HUDEP-2 (cell line): ENCODE data around the gene SEZ6L2.
"Not testable (repeated sequence)": the region's sequence is repeated elsewhere in the genome, so short reads cannot be mapped to it uniquely, and the experiment has no call there.

Experiments used
- DNase-seq, 76 experiments: peaks; one replicate each; lab custom pipeline; 2025; ENCODE audit not compliant: unreplicated experiment in 76 of 76; lab: John Stamatoyannopoulos, UW

SEZ6L2 gene

DNA sequence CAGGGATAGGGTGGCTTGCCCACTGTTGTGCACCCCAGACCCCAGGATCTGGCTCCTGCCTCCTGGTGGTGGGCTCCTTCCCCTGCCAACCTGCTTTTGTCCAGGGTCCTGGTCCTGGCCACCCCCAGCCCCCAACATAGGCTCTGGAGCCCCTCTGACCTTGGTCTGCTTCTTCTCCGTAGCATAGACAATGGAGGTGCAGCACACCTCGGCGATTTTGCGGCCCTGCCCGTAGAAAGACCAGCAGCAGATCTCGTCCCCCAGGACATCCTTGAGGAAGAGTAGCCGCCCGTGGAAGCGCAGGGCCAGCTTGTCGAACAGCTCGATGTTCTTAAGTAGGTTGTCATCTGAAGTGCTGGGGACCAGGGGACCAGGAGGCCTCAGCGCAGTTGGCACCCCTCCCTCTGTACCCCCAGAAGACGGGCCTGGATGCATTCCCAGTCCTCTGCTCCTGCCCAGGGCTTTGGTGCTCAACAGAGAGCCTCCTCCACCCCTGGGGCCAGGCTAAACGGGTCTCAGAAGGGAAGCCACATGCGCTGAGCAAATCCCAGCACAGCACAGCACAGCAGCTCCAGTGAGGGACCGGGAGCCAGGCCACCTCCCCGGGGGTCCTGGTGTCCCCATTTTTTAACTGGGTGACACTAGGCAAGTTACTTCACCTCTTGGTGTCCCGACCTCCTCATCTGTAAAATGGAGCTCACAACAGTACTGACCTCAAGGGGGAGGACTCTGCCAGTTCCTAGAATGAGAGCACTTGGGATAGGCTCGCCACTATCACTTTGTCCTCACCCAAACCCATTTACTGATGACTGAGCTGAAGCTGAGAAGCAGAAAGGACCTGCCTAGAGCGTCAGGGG is 11.7 kb upstream of the SEZ6L2 start:
- DNase-seq = peak in 4 of 76 experiments; percentile 1 to 22 (median 10)

DNA sequence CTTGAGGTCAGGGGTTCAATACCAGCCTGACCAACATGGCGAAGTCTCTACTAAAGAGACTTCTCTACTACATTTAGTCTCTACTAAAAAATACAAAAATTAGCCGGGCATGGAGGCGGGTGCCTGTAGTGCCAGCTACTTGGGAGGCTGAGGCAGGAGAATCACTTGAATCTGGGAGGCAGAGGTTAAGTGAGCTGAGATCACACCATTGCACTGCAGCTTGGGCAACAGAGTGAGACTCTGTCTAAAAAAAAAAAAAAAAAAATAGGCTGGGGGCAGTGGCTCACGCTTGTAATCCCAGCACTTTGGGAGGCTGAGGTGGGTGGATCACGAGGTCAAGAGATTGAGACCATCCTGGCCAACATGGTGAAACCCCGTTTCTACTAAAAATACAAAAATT is 10.5 kb upstream of the SEZ6L2 start:
- not testable (repeated sequence) for DNase-seq

DNA sequence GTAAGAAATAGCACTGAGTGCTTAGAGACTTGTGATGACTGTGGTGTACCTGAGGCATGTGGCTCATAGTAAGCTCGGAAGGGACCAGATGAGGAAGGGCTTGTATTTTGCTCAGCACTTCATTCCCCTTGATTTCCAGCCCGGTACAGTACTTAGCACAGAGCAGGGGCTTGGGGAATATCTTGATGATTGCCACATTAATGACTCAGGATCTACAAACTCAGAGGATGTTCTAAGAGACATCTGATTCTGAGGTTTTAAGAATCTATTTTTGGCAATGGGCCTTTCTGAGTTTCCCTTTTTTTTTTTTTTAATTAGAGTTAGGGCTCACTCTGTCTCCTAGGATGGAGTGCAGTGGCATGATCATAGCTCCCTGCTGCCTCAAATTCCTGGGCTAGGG is 10.0 kb upstream of the SEZ6L2 start:
- no peak for DNase-seq

DNA sequence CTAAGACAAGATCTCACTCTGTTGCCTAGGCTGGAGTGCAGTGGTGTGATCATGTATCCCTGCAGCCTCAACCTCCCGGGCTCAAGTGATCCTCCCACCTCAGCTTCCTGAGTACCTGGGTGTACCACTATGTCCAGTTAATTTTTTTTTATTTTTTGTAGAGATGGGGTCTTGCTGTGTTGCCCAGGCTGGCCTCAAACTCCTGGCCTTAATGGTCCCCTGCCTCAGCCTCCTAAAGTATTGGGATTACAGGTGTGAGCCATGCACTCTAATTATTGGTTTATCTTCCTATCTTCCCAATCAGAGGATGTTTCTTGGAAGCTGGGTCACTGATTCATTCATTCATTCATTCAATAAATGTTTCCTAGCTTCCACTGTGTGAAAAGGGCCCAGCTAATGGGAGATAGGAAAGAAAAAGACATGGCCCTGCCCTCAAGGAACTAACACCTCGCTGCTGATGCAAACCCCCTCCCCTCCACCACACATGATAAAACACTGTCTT is 9.4 kb upstream of the SEZ6L2 start:
- DNase-seq = no peak

DNA sequence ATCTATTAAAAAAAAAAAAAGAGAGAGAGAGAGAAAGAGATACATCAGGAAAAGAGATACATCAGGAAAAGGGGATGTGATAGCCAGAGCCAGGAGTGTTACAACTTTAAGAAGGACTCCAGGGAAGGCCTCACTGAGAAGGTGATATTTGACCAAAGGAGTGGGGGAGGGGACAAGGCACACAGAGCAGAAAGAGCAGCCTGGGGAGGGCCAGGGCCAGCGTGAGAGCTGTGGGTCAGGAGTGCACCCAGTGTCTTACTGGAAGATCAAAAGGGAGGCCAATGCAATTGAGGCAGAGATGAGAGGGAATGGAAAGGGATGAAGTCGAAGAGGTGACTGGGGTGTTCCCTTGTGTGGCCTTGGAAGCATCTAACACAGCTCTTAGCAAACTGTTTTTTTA is 8.6 kb upstream of the SEZ6L2 start:
- DNase-seq = no peak

DNA sequence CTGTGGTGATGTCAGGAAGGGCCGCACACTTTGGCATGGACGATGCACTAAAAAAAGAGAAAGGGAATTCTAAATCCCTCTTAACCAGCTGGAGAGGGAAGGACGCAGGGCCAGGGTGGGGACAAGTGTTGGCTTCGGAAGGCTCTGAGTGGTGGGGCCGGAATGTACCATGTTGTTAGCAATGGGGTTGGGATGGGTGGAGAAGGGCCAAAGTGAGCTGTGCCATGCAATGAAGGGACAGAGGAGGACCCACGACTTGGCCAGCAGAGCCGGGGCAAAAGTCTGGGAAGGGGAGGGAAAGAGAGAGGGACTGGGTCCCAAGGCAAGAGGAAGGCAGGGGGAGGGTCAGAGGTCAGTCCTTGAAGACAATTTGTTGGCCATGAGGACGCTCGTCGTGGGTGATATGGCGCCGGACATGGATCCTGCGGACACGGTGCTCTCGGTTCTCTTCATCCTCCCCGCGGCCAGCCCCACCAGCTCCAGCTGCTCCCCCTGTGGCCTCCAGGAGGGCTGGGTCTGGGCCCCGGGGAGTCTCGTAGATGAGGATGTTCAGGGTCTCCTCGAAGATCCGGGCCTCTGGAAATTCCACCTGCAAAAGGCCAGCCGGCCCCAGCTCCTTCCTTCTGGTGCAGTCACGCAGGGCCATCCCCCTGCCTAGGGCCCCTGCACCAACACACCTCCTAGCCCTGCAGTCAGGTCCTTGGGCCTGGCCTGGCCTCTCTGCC is 7.3 kb upstream of the SEZ6L2 start:
- no peak for DNase-seq

DNA sequence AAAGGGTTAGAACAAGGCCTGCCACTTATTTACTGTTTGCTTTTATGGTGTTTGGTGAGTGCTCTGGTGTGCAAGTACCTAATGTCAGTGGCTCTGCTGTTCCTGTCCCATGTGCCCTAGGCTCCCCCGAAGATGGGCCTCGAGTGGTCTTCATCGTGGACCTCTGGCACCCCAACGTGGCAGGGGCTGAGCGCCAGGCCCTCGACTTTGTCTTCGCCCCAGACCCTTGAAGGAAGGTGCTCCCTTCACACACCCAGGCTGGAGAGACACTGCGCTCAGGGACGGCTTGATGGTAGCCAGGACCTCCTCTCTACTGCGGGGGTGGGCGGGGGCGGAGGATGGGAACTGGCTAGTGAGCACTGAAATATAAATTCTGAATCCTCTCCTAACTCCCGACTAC is 6.3 kb upstream of the SEZ6L2 start:
- no peak for DNase-seq

DNA sequence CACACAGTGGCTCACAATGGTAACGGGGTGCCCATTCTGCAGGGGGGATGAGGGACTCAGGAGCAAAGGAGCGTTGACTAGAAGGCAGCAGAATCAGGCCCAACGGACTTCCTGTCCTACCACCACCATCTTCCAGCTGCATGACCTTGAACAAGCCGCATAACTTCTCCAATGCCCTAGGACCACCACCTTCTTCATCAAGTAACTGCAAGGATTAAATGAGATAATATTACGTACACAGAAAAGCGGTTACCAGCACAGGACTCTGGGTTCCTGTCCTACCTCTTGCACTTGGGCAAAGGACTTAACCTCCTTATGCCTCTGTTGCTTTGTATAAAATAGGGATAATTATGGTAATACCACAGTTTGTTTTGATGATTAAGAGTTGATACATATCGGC is 5.6 kb upstream of the SEZ6L2 start:
- peak in 1 of 76 experiments; percentile 1 for DNase-seq

DNA sequence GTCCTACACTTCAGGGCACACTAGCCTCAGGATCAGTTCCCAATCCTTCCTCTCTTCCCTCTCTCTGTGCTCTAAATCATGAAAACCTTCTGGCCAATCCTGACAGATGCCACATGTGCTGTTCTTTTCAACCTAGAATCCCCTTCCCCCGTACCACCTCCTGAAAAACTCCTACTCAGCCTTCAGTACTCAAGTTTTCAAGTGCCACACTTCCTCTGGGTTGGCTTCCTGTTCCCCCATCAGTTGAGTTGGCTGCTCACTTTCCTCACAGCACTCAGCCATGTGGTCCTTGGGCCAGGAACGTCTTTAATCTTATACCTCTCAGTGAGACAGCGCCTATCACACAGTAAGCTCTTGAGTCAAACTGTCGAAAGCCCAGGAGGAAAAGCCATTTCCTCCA is 4.2 kb upstream of the SEZ6L2 start:
- no peak for DNase-seq

DNA sequence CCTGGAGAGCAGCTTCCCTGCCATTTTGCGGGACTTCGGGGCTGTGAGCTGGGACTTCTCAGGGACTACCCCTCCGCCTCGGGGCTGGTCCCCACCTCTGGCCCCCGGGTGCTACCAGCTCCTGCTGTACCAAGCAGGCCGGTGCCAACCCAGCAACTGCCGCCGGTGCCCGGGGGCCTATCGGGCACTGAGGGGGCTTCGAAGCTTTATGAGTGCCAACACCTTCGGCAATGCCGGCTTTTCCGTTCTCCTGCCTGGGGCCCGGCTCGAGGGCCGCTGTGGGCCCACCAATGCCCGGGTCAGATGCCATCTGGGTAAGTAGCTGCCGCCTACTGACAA is 2.2 kb upstream of the SEZ6L2 start:
- no peak for DNase-seq

DNA sequence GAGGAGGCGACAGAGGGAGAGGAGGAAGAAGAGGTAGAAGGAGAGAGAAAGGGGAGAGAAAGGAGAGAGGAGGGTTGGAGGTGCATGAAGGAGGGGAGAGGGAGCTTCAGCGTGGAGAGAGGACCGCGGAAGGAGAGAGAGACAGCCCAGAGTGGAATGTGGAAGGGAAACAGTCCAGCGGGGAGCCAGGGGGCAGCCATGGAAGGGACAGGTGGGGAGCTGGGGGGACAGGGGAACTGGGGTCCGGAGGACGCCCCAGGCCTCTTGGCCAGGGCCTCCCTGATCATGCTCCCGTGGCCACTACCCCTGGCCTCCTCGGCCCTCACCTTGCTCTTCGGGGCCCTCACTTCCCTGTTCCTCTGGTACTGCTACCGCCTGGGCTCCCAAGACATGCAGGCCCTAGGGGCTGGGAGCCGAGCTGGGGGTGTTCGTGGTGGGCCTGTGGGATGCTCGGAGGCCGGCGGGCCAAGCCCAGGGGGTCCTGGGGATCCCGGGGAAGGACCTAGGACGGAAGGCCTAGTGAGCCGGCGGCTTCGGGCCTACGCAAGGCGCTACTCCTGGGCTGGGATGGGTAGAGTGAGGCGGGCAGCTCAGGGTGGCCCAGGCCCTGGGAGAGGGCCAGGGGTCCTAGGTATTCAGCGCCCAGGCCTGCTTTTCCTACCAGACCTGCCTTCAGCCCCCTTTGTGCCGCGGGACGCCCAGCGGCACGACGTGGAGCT is 1.7 kb upstream of the SEZ6L2 start:
- DNase-seq = no peak

DNA sequence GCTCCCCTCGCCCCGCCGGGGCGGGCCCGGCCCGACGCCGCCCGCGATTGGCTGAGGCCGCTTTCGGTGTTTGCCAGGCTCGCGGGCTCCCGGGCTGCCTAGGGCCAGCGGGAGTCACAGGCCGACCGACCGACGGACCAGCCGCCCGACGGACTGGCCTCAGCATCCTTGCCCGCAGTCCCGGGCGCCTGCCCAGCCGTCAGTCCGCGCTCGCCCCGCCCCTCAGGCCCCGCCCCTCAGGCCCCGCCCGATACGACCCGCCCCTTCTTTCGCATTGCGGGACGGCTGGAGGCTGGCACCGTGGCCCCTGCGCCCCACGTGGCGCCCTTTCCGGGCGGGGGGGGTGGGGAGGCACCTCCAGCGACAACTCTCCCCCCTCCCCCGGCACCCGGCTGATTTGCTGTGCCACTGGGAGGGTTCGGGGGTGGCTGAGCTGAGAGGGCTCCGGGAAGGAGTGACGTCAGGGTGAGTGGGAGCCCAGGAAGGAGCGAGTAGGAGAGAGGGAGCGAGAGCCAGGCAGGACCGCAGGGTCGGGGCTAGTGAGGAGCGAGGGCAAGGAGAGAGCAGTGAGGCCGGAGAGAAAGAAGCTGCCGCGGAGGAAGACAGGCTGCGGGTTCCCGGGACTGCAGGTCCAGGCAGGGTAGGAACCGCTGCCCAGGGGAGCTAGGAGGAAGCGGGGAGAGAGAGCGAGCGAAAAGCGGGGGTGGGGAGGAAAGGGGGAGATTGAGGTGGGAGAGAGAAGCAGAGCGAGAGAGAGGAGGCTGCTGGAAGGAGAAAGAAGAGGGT is 945 bp upstream of the SEZ6L2 start, which contains the start of gene ASPHD1:
ASPHD1 (plus strand) TSS at position 387 of the 786 bp plus-strand sequence. CDS start 484 bp downstream, outside the sequence.
- DNase-seq = peak in 49 of 76 experiments; percentile 14 to 78 (median 54)

DNA sequence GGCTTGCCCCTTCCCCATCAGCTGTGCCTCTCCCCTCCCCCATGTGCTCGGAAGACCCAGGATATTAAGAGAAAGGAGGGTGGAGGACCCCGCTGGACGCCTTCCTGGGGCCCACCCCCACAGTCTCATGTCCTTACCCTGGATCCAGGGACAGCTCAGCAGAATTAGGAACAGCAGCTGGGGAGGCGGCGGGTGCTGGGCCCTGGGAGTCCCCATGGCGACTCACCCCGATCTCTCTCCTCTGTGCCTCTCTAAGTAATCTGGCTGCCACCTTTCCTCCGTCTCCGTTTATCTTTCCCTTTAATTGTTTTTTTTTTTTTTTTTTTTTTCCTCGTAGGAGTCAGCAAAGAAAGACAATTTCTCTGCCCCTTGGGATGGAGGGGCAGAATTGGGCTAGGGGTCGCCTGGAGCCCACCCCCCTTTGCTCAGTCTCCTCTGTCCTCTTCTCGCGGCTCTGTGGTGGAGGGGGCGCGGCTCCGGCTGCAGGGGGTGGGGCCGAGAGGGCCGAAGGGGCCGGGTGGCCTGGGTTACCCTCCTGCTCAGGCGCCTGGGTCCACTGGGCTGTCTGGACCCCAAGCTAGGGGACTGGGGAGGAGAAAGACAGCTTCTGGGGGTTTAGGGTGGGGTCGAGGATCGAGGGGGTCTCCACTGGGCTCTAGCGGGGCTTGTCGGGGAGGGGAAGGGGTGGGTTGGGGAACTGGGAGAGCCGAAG is 390 bp downstream of the SEZ6L2 start:
- DNase-seq = no peak

DNA sequence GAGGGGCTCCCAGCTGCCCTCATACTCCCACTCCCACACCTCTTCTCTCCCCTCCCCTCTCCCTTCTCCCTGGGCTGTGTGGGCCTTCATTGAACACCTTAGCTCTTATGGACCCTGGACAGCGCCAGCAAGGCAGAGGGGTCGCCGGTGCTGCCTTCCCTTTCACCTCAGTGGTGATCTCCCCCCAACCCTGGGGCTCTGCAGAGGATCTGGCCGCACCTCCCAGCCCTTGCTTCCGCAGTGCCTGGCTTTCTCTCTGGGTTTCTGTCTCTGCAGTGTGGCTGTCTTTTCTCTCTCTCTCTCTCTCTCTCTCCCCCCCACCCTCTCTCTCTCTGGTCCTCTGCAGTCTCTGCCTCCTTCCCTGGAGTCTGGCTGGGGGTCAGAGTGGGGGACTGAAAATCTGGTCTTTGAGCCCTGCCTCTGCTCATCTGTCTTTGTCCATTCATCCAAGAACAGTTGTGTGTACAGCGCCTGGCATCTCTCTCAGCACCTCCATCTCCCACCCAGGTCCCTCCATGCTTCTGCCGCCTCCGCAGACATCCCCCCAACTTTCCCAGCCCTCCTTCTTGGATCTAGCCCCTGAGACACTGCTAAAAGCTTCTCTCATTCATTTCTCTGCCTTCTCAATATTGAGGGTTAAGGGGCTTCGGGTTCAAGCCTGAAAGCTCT is 1.1 kb downstream of the SEZ6L2 start:
- DNase-seq = no peak

DNA sequence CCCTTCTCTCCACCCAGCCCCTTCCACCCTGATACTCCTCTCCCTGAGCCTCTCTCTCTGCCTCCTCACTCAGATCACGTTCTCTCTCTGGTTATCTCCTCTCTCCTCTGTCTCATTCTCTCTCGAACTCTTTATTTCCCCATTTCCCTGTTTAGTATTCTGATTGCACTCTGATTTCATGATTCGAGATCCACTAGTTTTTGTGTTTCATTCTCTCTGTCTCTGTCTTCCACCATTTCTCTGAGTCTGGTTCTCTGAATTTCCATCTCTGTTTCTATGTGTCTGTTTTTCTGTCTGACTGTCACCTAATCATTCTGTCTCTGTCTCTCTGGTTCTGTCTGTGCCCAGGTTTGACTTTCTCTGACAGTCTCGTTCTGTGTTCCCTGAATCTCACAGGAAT is 2.0 kb downstream of the SEZ6L2 start:
- no peak for DNase-seq

DNA sequence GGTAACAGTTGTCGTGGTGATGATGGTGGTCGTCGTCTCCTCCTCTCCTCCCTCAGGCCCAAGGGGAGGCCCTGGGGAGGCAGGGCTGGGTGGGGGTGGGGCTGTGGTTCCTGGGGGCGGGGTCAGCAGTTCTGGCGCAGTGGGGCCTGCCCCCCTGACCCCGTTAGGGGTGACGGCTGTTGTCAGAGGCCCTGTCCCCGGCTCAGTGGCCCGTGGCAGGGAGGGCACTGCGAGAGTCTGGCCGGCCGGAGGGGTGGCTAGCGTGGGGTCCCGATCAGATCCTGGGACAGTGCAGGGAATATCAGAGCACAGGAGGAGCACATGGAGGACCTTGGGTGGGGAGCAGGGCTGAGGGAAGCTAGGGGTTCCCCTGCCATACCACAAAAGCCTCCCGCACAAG is 2.5 kb downstream of the SEZ6L2 start:
- DNase-seq = no peak

DNA sequence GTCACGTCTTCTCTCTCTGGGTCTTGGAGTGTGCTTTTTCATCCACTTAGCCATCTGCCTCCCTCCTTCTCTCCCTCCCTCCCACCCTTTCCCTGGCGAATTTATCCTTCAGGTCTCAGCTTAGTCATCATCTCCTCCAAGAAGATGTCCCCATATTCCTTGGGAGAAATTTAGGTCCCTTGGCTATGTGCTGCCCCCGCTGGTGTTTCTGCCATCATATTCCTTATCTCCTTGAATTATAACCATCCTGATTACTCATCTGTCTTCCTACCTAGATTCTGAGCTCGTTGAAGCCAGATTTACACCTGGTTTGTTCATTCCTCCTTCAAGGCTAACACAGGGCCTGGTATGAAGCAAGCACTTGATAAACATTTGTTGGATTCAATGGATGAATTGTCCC is 5.0 kb downstream of the SEZ6L2 start:
- no peak for DNase-seq

DNA sequence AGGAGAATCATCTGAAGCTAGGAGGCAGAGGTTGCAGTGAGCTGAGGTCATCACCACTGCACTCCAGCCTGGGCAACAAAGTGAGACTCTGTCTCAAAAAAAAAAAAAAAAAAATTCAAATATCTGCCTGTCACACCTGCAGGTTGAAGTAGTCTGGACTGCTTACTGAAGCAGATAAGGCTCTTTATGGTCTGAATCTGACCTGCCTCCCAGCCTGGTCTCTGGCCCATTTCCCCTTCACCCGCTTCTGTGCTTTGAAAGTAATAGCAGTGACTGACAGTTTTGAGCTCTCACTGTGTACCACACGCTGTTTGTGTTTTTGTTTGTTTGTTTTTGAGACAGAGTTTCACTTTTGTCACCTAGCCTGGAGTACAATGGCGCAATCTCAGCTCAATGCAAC is 5.8 kb downstream of the SEZ6L2 start:
- no peak for DNase-seq

DNA sequence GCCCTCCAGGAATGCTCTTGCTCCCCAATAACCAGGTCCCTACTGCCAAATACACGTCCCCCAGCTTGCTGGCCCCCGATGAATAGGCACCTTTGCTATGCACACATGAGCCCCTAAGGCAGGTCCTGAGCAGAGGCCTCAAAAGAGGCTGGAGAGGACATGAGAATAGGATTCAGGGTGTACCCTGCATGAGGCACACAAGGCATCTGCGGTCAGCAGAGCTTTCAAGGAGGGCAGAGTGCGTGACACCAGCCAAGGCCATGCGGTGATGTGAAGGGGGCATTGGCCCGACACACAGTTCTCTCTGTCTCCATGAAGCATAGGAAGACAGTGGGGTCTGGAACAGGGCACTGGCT is 6.9 kb downstream of the SEZ6L2 start:
- DNase-seq = no peak
